GM12873 (cell line): ENCODE measurements around the gene MYRF.

Experiments used
- CTCF ChIP-seq: IDR thresholded peaks from 2 replicates; pipeline ENCODE4 v1.5.1; 2012; ENCODE audit warnings: low read depth, mild to moderate bottlenecking, moderate library complexity, low read length, control low read depth; ENCODE audit not compliant: insufficient read depth; ENCODE audit errors: missing control alignments

The MYRF gene

GRCh38 chr11:61814247-61814957 lies 62.0 kb downstream of the MYRF start:
- TF ChIP-seq CTCF, result no peak

GRCh38 chr11:61814958-61815789 lies 62.7 kb downstream of the MYRF start:
- no peak for TF ChIP-seq CTCF

- TF ChIP-seq CTCF, result peak; percentile 19
Observed at GRCh38 chr11:61815790-61816735, 63.6 kb downstream of the MYRF start.

- peak; percentile 67 for TF ChIP-seq CTCF
Observed at GRCh38 chr11:61816736-61817455, 64.5 kb downstream of the MYRF start, which contains the start of gene FADS1. Gene FADS1, minus strand, starts transcription at chr11:61817003. Its CDS starts 74 bp downstream, at chr11:61816929.

- TF ChIP-seq CTCF, result no peak
Observed at GRCh38 chr11:61817471-61818202, 65.2 kb downstream of the MYRF start.

GRCh38 chr11:61820174-61820573 lies 67.7 kb downstream of the MYRF start:
- TF ChIP-seq CTCF, result no peak
